OCI-LY7 (cell line): Measurements from ENCODE around the gene ZFAND2A. TPM values are rescaled to one million over a fixed set of nuclear protein-coding genes. Genes with fewer than 3 reads are reported as not detected.

Experiments used
- BruUV-seq: library from RNA; stranded (reverse); fragments of 400-500 nt; replicated peaks from 2 replicates; lab custom pipeline; 2021; lab: Mats Ljungman, UMichigan
- CTCF ChIA-PET: fragments of 300-600 bp; sonication (Branson Sonifier 250); formaldehyde crosslinking; loops from one replicate; lab custom pipeline; 2022; ENCODE audit warnings: antibody characterized with exemption; ENCODE audit not compliant: unreplicated experiment; lab: Charles Lee
- POLR2A ChIA-PET: fragments of 300-600 bp; sonication (Branson Sonifier 250); formaldehyde crosslinking; loops from one replicate; lab custom pipeline; 2022; ENCODE audit warnings: antibody characterized with exemption; lab: Charles Lee
- DNase-seq: peaks from one replicate; pipeline ENCODE4 v3.0.0-alpha.2; 2015; ENCODE audit warnings: low spot score
- H2AFZ ChIP-seq: fragments of 200-600 bp; sonication (generic), shearing (Covaris generic); 2 replicates; pipeline ENCODE4 v1.6.1; 2014; ENCODE audit warnings: mild to moderate bottlenecking, antibody characterized with exemption, low read length, moderate library complexity
- H3K27ac ChIP-seq: fragments of 200-600 bp; sonication (generic); 2 replicates; pipeline ENCODE4 v1.5.1; 2014; ENCODE audit warnings: mixed run types, low read depth, mild to moderate bottlenecking, moderate library complexity, low read length, inconsistent platforms; ENCODE audit not compliant: poor library complexity, severe bottlenecking
- H3K36me3 ChIP-seq: fragments of 200-600 bp; sonication (generic); 2 replicates; pipeline ENCODE4 v1.6.1; 2014; ENCODE audit warnings: mild to moderate bottlenecking, antibody characterized with exemption, low read length, moderate library complexity, mixed read lengths; ENCODE audit not compliant: insufficient read depth
- H3K4me1 ChIP-seq: fragments of 200-600 bp; sonication (generic); 2 replicates; pipeline ENCODE4 v1.5.1; 2014; ENCODE audit warnings: mild to moderate bottlenecking, low read length; ENCODE audit not compliant: insufficient read depth, poor library complexity, severe bottlenecking
- H3K4me2 ChIP-seq: fragments of 200-600 bp; sonication (generic); 2 replicates; pipeline ENCODE4 v1.6.1; 2014; ENCODE audit warnings: mild to moderate bottlenecking, low read length
- H3K4me3 ChIP-seq: fragments of 200-600 bp; sonication (generic); 2 replicates; pipeline ENCODE4 v1.5.1; 2014; ENCODE audit warnings: mild to moderate bottlenecking, low read depth, low read length; ENCODE audit not compliant: poor library complexity, severe bottlenecking
- H3K79me2 ChIP-seq: fragments of 200-600 bp; sonication (generic); 2 replicates; pipeline ENCODE4 v1.6.1; 2016; ENCODE audit warnings: low read depth, mild to moderate bottlenecking, low read length, moderate library complexity, mixed read lengths; ENCODE audit not compliant: insufficient read depth
- H3K9me2 ChIP-seq: fragments of 200-600 bp; sonication (generic); 2 replicates; pipeline ENCODE4 v1.6.1; 2016; ENCODE audit warnings: mild to moderate bottlenecking, low read length, mixed read lengths; ENCODE audit not compliant: insufficient read depth
- H3K9me3 ChIP-seq: fragments of 200-600 bp; sonication (generic); 2 replicates; pipeline ENCODE4 v1.6.1; 2014; ENCODE audit warnings: mild to moderate bottlenecking, mixed run types, low read length, mixed read lengths
- H4K20me1 ChIP-seq: fragments of 200-600 bp; sonication (generic); 2 replicates; pipeline ENCODE4 v1.6.1; 2014; ENCODE audit warnings: mild to moderate bottlenecking, antibody characterized with exemption, low read length, moderate library complexity, mixed read lengths; ENCODE audit not compliant: insufficient read depth
- CTCF ChIP-seq: fragments of 200-600 bp; sonication (generic); conservative IDR thresholded peaks from 2 replicates; pipeline ENCODE4 v1.5.1; 2014; ENCODE audit warnings: mild to moderate bottlenecking, antibody characterized with exemption, low read length, moderate library complexity, mixed read lengths
- EZH2phosphoT487 ChIP-seq: fragments of 200-600 bp; sonication (generic); IDR thresholded peaks from 2 replicates; pipeline ENCODE4 v1.6.1; 2018; ENCODE audit warnings: low read depth, borderline replicate concordance, mild to moderate bottlenecking, mixed run types, antibody characterized with exemption, low read length, moderate library complexity, mixed read lengths
- intact Hi-C: fragments of 100-400 bp; cut with micrococcal nuclease; formaldehyde crosslinking; loops from one replicate; pipeline ENCODE4 v1.10.0; 2022; ENCODE audit not compliant: unreplicated experiment
- total RNA-seq, 2 experiments: library from RNA; depleted of rRNA in 1 of 2; stranded (reverse); fragments of >200 nt in 1 of 2; shearing (Covaris generic) in 1 of 2; gene quantifications; 2 replicates each; pipeline ENCODE4 v1.2.3, GENCODE V29; 2014 to 2022

The ZFAND2A gene
- total RNA-seq, 2 experiments from 2014 or later: 20.4 to 22.9 TPM

DNA sequence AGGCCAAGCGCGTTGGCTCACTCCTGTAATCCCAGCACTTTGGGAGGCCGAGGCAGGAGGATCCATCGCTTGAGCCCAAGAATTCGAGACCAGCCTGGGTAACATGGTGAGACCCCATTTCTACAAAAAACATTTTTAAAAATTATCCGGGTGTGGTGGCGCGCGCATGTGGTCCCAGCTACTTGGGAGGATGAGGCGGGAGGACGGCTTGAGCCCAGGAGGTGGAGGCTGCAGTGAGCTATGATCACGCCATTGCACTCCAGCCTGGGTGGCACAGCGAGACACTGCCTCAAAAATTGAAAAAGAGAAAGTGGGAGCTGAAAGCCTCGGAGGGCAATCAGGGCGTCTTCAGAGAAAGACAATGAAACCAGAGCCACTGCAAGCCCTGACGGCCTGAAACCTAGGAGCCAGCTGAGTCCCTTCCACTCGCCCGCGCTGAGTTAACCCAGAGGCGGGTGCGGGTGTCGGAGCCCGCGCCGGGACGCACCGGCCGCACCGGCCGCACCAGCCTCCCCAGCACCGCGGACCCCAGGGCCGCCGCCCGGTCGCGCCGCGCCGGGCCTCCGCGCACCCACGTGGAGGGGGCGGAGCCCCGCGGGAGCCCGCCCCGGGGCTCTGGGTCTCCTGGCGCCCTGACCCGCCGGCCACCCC is 22.4 kb downstream of the ZFAND2A start:
- intact Hi-C loops: loop anchor here (1.0 kb wide), 1 partner anchor 51 kb away; no protein-coding TSS in a partner anchor
- peak overlapping the region; percentile 56 for H3K27ac ChIP-seq
- peaks cover 22% of the 10 kb centered on the region; the same call in 1 of the 2 replicates for H3K79me2 ChIP-seq
- peak overlapping the region; percentile 68; the same call in 1 of the 2 replicates for H2AFZ ChIP-seq
- no peaks in the 10 kb centered on the region for H3K9me3 ChIP-seq
- H3K4me2 ChIP-seq: peak overlapping the region; percentile 98
- peak overlapping the region; percentile 71 for H3K4me3 ChIP-seq
- ChIA-PET CTCF (interaction anchor here (0.8 kb wide), 1 partner anchor 52 kb away, joined by 6 read pairs; no protein-coding TSS in a partner anchor), POLR2A (interaction anchor here (0.9 to 2.7 kb wide), 4 partner anchors 8 to 52 kb away, joined by 3 to 16 read pairs (median 10); no protein-coding TSS in a partner anchor)
- H3K4me1 ChIP-seq: peaks cover 28% of the 10 kb centered on the region
- H4K20me1 ChIP-seq: no peaks in the 10 kb centered on the region
- TF ChIP-seq EZH2phosphoT487: no peak
- TF ChIP-seq CTCF: no peak
- H3K9me2 ChIP-seq: no peaks in the 10 kb centered on the region
- no peak for DNase-seq
- H3K36me3 ChIP-seq: peaks cover 4% of the 10 kb centered on the region; the same call in 1 of the 2 replicates
- no TSS peak for BruUV-seq

- Histone ChIP-seq H2AFZ (peak overlapping the region; percentile 68; the same call in 1 of the 2 replicates), H3K9me3 (no peaks in the 10 kb centered on the region; the same call in 1 of the 2 replicates), H3K79me2 (peaks cover 22% of the 10 kb centered on the region; the same call in 1 of the 2 replicates), H3K9me2 (no peaks in the 10 kb centered on the region), H3K4me1 (peaks cover 28% of the 10 kb centered on the region), H3K36me3 (peaks cover 11% of the 10 kb centered on the region), H3K4me2 (peak overlapping the region; percentile 98), H4K20me1 (no peaks in the 10 kb centered on the region), H3K27ac (peak overlapping the region; percentile 56), H3K4me3 (peak overlapping the region; percentile 71)
- POLR2A ChIA-PET: interaction anchor here (0.5 to 2.7 kb wide), 4 partner anchors 14 to 46 kb away, joined by 3 to 16 read pairs (median 6); no protein-coding TSS in a partner anchor
- peak; percentile 32 for DNase-seq
- CTCF ChIA-PET: no interaction called here
- TF ChIP-seq CTCF (no peak), EZH2phosphoT487 (no peak)
- no TSS peak for BruUV-seq
- intact Hi-C loops: no loop called here
Measured at GRCh38 chr7:1136841-1137516, 23.0 kb downstream of the ZFAND2A start.
